Neutrophil (primary cell): ENCODE measurements around the gene SWAP70.
A peak's percentile ranks its signal among the peaks of the same experiment; 100 is the strongest.

Experiments
- H3K27ac ChIP-seq: fragments of 200-600 bp; sonication (generic); 2 replicates; pipeline ENCODE4 v1.5.1; 2016; ENCODE audit warnings: mild to moderate bottlenecking, moderate library complexity
- H3K27me3 ChIP-seq: fragments of 200-600 bp; sonication (generic); 2 replicates; pipeline ENCODE4 v1.6.0; 2016; ENCODE audit warnings: mild to moderate bottlenecking
- H3K36me3 ChIP-seq: fragments of 200-600 bp; sonication (generic); 2 replicates; pipeline ENCODE4 v1.5.1; 2017
- H3K4me1 ChIP-seq, 2 experiments: fragments of 200-600 bp in 1 of 2; sonication (generic) in 1 of 2; 1 replicate in 1 of 2; 2 replicates in 1 of 2; pipeline versions ENCODE4 v1.5.1 to v1.6.1; 2013 to 2016; ENCODE audit warnings: low read depth in 1 of 2, low read length in 1 of 2, mild to moderate bottlenecking in 1 of 2, moderate library complexity in 1 of 2; ENCODE audit not compliant: control insufficient read depth in 1 of 2, insufficient read depth in 1 of 2
- H3K4me3 ChIP-seq, 2 experiments: fragments of 200-600 bp in 1 of 2; sonication (generic) in 1 of 2; 1 replicate in 1 of 2; 2 replicates in 1 of 2; pipeline ENCODE4 v1.5.1; 2013 to 2016; ENCODE audit warnings: low read depth in 1 of 2, low read length in 1 of 2, mild to moderate bottlenecking in 1 of 2, moderate library complexity in 1 of 2
- H3K9me3 ChIP-seq: fragments of 200-600 bp; sonication (generic); 2 replicates; pipeline ENCODE4 v1.5.1; 2016
- CTCF ChIP-seq: fragments of 200-600 bp; sonication (generic); IDR thresholded peaks from 2 replicates; pipeline ENCODE4 v1.5.1; 2016; ENCODE audit warnings: antibody characterized with exemption

The SWAP70 gene

GRCh38 chr11:9663699-9664275 is at the start of gene SWAP70:
TSS of gene SWAP70 (plus strand) at chr11:9664077. CDS start at chr11:9664180, 103 bp downstream.
- Histone ChIP-seq H3K36me3 (no peaks in the 10 kb centered on the region), H3K4me1 (peaks cover 18% of the 10 kb centered on the region in 2 experiments), H3K27ac (peak within 1 kb of the TSS; percentile 67), H3K4me3 (peak within 1 kb of the TSS; percentile 93 to 95), H3K27me3 (no peaks in the 10 kb centered on the region), H3K9me3 (no peaks in the 10 kb centered on the region)
- peak; percentile 52 for TF ChIP-seq CTCF

GRCh38 chr11:9615031-9615451 is 48.8 kb upstream of the SWAP70 start:
- no peaks in the 10 kb centered on the region for H3K9me3 ChIP-seq
- no peaks in the 10 kb centered on the region for H3K27me3 ChIP-seq
- no peaks in the 10 kb centered on the region for H3K36me3 ChIP-seq
- no peak for TF ChIP-seq CTCF
- H3K4me3 ChIP-seq: no peak overlapping the region
- H3K27ac ChIP-seq: no peak overlapping the region
- peaks cover 17 to 21% of the 10 kb centered on the region in 2 experiments for H3K4me1 ChIP-seq

GRCh38 chr11:9616042-9616675 is 47.7 kb upstream of the SWAP70 start:
- Histone ChIP-seq H3K27ac (no peak overlapping the region), H3K4me3 (no peak overlapping the region), H3K9me3 (no peaks in the 10 kb centered on the region), H3K27me3 (no peaks in the 10 kb centered on the region), H3K4me1 (peaks cover 17 to 21% of the 10 kb centered on the region in 2 experiments), H3K36me3 (no peaks in the 10 kb centered on the region)
- no peak for TF ChIP-seq CTCF

- Histone ChIP-seq H3K36me3 (no peaks in the 10 kb centered on the region), H3K27me3 (no peaks in the 10 kb centered on the region), H3K27ac (no peak overlapping the region), H3K9me3 (no peaks in the 10 kb centered on the region), H3K4me1 (peaks cover 17 to 21% of the 10 kb centered on the region in 2 experiments), H3K4me3 (no peak overlapping the region)
- TF ChIP-seq CTCF: no peak
Measured at GRCh38 chr11:9616858-9617257, 47.0 kb upstream of the SWAP70 start.

GRCh38 chr11:9617940-9618339 is 45.9 kb upstream of the SWAP70 start:
- Histone ChIP-seq H3K4me1 (peaks cover 16 to 21% of the 10 kb centered on the region in 2 experiments), H3K27ac (no peak overlapping the region), H3K4me3 (no peak overlapping the region), H3K36me3 (no peaks in the 10 kb centered on the region), H3K27me3 (no peaks in the 10 kb centered on the region), H3K9me3 (no peaks in the 10 kb centered on the region)
- TF ChIP-seq CTCF: no peak
